ENCODE results near the gene HBG2. TPM values are rescaled to one million over a fixed set of nuclear protein-coding genes. Genes with fewer than 3 reads are reported as not detected.

HBG2 gene
- total and polyA plus RNA-seq, 2 experiments from 2014 or later, result not detected

DNA sequence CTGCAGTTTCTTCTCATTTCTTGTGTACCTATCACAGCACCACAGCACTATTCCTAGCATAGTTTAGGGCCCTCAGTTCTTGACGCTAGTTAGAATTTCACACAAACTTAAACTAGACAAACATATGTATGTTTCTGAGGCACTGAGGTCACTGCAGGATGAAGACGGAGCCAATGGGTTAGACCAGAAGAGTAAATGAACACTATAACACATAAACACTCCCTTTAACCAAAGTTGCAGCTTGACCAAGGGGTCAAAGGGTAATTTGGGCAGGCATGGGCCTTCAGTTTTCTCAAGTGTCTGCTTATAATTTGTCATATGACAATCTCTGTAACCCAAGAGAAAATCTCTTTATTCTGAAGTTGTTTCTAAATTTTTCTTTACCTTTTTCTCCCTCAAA, 28.0 kb upstream of the HBG2 start (continued):
- TF ChIP-seq ETS1 (IDR thresholded peaks at IDR 0.05), result no peak
- TF ChIP-seq ZNF331 (CRISPR knock-in tag; IDR thresholded peaks at IDR 0.05; ENCODE audit: low read depth), result no peak
- TF ChIP-seq JUNB (IDR thresholded peaks at IDR 0.05; ENCODE audit: unreplicated experiment), result no peak

GRCh38 chr11:5281596-5281995, 27.0 kb upstream of the HBG2 start:
- no peak overlapping the region for H3K27ac Mint-ChIP-seq
- Histone ChIP-seq H3F3A (replicated peaks; ENCODE audit: low read depth) (no peaks in the 10 kb centered on the region), H3K79me2 (replicated peaks; ENCODE audit: insufficient read depth) (no peaks in the 10 kb centered on the region), H3K4me2 (no peak overlapping the region), H3K27ac (ENCODE audit: low read depth) (no peak overlapping the region), H3K9me2 (ENCODE audit: insufficient read depth) (peaks cover 8% of the 10 kb centered on the region; the same call in 1 of the 2 replicates), H3K36me3 (ENCODE audit: insufficient read depth) (no peaks in the 10 kb centered on the region), H3K4me1 (ENCODE audit: insufficient read depth) (no peaks in the 10 kb centered on the region), H3K4me3 (no peak overlapping the region), H3K27me3 (ENCODE audit: insufficient read depth) (no peaks in the 10 kb centered on the region), H2AFZ (no peak overlapping the region), H4K20me1 (replicated peaks; ENCODE audit: insufficient read depth) (no peaks in the 10 kb centered on the region)
- H3K9me3 Mint-ChIP-seq, result no peaks in the 10 kb centered on the region
- no peaks in the 10 kb centered on the region for H3K36me3 Mint-ChIP-seq (ENCODE audit: low read depth)
- H3K4me1 Mint-ChIP-seq, result peaks cover 5% of the 10 kb centered on the region
- H3K4me3 Mint-ChIP-seq, result no peak overlapping the region
- DNase-seq (ENCODE audit: low spot score), result no peak
- peaks cover 1% of the 10 kb centered on the region for H3K27me3 Mint-ChIP-seq (ENCODE audit: insufficient read depth, low read depth, poor library complexity)
- ATAC-seq, result no peak
- no peak for TF ChIP-seq EZH2phosphoT487 (IDR thresholded peaks at IDR 0.05; ENCODE audit: unreplicated experiment)
- no peak for TF ChIP-seq ETS1 (IDR thresholded peaks at IDR 0.05)
- TF ChIP-seq NANOG (IDR thresholded peaks at IDR 0.05; ENCODE audit: borderline replicate concordance), result no peak
- no peak for TF ChIP-seq JUNB (IDR thresholded peaks at IDR 0.05; ENCODE audit: unreplicated experiment)
- no peak for TF ChIP-seq CREB1 (CRISPR knock-in tag; IDR thresholded peaks at IDR 0.05; ENCODE audit: low read depth)
- no peak for TF ChIP-seq ZNF331 (CRISPR knock-in tag; IDR thresholded peaks at IDR 0.05; ENCODE audit: low read depth)
- TF ChIP-seq CTCF (conservative IDR thresholded peaks at IDR 0.05; ENCODE audit: low read depth in 2 of 2), result no peak
- no peak for TF ChIP-seq ZNF114 (CRISPR knock-in tag; IDR thresholded peaks at IDR 0.05)
- TF ChIP-seq REST (IDR thresholded peaks at IDR 0.05; ENCODE audit: unreplicated experiment), result no peak
- no peak for TF ChIP-seq STAT1 (IDR thresholded peaks at IDR 0.05; ENCODE audit: unreplicated experiment)
- TF ChIP-seq EZH2 (IDR thresholded peaks at IDR 0.05; ENCODE audit: low read depth, unreplicated experiment), result no peak

All from GM23338 (cell line).